Skin epidermis (tissue), 12 donors: ENCODE measurements around the gene SLCO3A1.
A peak's percentile ranks its signal among the peaks of the same experiment; 100 is the strongest.

Experiments
- H3K27ac ChIP-seq, 21 experiments: fragments of 200-600 bp; sonication (generic) in 11 of 21; one replicate each; pipeline ENCODE4 v1.5.0; 2020; ENCODE audit warnings: mild to moderate bottlenecking in 3 of 21, inconsistent platforms in 2 of 21, moderate library complexity in 2 of 21
- H3K4me3 ChIP-seq, 7 experiments: fragments of 200-600 bp; sonication (generic) in 2 of 7; one replicate each; pipeline ENCODE4 v1.5.0; 2020; ENCODE audit warnings: inconsistent platforms in 2 of 7, mild to moderate bottlenecking in 2 of 7, moderate library complexity in 1 of 7

The SLCO3A1 gene

GRCh38 chr15:91980502-91981267 lies 127.2 kb downstream of the SLCO3A1 start:
- Histone ChIP-seq H3K27ac (no peak overlapping the region), H3K4me3 (no peak overlapping the region)

- Histone ChIP-seq H3K27ac (no peak overlapping the region), H3K4me3 (no peak overlapping the region)
These were observed 128.6 kb downstream of the SLCO3A1 start for GRCh38 chr15:91981821-91982800.

GRCh38 chr15:91983729-91984340 lies 130.3 kb downstream of the SLCO3A1 start:
- Histone ChIP-seq H3K27ac (no peak overlapping the region), H3K4me3 (no peak overlapping the region)

GRCh38 chr15:91985297-91985696 lies 131.8 kb downstream of the SLCO3A1 start:
- no peak overlapping the region for H3K4me3 ChIP-seq
- no peak overlapping the region for H3K27ac ChIP-seq

GRCh38 chr15:91988071-91988470 lies 134.6 kb downstream of the SLCO3A1 start:
- Histone ChIP-seq H3K4me3 (no peak overlapping the region), H3K27ac (no peak overlapping the region)

- H3K27ac ChIP-seq: no peak overlapping the region
- no peak overlapping the region for H3K4me3 ChIP-seq
These were observed 135.1 kb downstream of the SLCO3A1 start for GRCh38 chr15:91988655-91989054.

- no peak overlapping the region for H3K4me3 ChIP-seq
- H3K27ac ChIP-seq: no peak overlapping the region
These were observed 136.3 kb downstream of the SLCO3A1 start for GRCh38 chr15:91989821-91990220.

- Histone ChIP-seq H3K4me3 (no peak overlapping the region), H3K27ac (no peak overlapping the region)
These were observed 139.4 kb downstream of the SLCO3A1 start for GRCh38 chr15:91992945-91993344.

GRCh38 chr15:91995146-91995545 lies 141.6 kb downstream of the SLCO3A1 start:
- H3K27ac ChIP-seq: no peak overlapping the region
- no peak overlapping the region for H3K4me3 ChIP-seq

GRCh38 chr15:91997163-91997562 lies 143.7 kb downstream of the SLCO3A1 start:
- H3K27ac ChIP-seq: no peak overlapping the region
- H3K4me3 ChIP-seq: no peak overlapping the region

GRCh38 chr15:92000709-92001108 lies 147.2 kb downstream of the SLCO3A1 start:
- Histone ChIP-seq H3K4me3 (no peak overlapping the region), H3K27ac (no peak overlapping the region)

GRCh38 chr15:92001307-92001706 lies 147.8 kb downstream of the SLCO3A1 start:
- H3K4me3 ChIP-seq: no peak overlapping the region
- H3K27ac ChIP-seq: no peak overlapping the region

GRCh38 chr15:92002666-92003065 lies 149.2 kb downstream of the SLCO3A1 start:
- H3K4me3 ChIP-seq: no peak overlapping the region
- no peak overlapping the region for H3K27ac ChIP-seq

- no peak overlapping the region for H3K27ac ChIP-seq
- H3K4me3 ChIP-seq: no peak overlapping the region
These were observed 150.1 kb downstream of the SLCO3A1 start for GRCh38 chr15:92003515-92004067.

GRCh38 chr15:92005154-92005553 lies 151.6 kb downstream of the SLCO3A1 start:
- H3K4me3 ChIP-seq: no peak overlapping the region
- H3K27ac ChIP-seq: no peak overlapping the region

GRCh38 chr15:92006186-92007028 lies 152.9 kb downstream of the SLCO3A1 start:
- Histone ChIP-seq H3K4me3 (no peak overlapping the region), H3K27ac (no peak overlapping the region)

GRCh38 chr15:92009162-92009561 lies 155.7 kb downstream of the SLCO3A1 start:
- Histone ChIP-seq H3K4me3 (no peak overlapping the region), H3K27ac (no peak overlapping the region)

GRCh38 chr15:92011611-92012367 lies 158.3 kb downstream of the SLCO3A1 start:
- H3K4me3 ChIP-seq: no peak overlapping the region
- H3K27ac ChIP-seq: peak overlapping the region in 7 of 21 experiments; percentile 3 to 71 (median 42)

GRCh38 chr15:92012368-92012629 lies 158.8 kb downstream of the SLCO3A1 start:
- peak overlapping the region in 4 of 21 experiments; percentile 42 to 71 (median 57) for H3K27ac ChIP-seq
- H3K4me3 ChIP-seq: no peak overlapping the region
